Measurements from ENCODE around the gene IPPK.

Gene IPPK

DNA sequence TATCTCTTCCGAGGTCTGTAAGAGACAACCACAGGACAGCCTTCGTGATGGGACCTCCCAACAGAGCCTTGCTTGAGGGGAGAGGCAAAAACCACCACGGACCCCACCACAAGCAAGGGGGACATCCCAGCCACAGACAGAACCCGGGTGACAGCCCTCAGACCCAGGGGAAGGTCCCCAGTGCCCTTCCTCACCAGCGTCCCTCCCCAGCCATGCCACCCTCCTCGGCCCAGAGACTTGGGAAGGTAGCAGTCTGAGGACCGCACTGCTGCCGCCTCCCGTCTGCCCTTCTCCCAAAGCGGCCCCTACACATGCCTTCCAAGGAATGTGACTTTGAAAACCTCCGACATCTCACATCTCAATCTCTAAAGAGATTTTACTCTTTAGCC lies 13.4 kb downstream of the IPPK start:
- no peak for DNase-seq

DNA sequence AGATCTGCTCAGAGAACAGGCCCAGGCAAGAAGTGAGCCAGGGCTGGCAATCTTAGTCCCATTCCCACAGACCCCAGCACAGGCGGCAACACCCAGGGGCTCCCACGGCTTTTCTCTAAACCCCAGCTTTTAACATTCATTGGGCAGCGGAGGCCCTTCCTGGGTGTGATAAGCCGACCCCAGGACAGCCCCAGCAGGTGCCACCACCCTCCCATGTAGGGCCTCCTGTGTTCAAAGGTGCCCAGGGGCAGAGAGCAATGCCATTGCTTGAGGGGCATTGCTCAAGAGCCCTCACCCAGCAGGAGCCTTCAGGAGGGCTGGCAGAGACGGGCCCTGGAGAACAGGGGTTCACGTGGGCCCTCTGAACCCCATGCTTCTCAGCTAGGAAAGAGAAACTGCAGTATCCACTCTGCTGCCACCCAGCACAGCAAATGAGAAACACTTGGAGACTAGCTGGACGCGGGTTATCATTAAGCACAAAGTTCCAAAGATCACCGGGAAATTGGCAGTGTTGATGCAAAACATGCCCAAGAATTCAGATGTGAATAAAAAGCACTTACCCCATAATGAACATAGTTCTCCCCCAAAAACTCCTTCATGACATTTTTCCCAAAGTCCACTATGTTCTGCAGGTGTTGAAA lies 13.9 kb downstream of the IPPK start:
- no peak for DNase-seq

DNA sequence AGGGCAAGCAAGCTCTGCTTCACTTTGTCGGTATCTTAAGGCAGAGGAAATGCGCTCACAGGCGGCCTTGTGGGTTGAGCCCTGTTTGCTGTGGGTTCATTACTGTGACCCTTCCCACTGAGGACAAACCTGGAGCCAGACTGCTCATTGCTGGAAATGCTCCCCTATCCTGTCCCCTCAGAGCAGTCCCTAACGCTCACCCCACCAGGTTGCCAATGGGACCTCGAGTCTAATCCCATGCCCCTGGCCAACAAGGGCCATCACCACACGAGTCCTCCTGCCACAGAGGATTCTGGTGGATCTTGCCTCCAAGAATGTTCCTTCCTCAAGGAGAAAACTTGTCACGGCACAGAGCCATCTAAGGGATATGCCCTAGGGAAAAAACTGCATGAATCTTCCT lies 14.6 kb downstream of the IPPK start:
- DNase-seq: no peak

DNA sequence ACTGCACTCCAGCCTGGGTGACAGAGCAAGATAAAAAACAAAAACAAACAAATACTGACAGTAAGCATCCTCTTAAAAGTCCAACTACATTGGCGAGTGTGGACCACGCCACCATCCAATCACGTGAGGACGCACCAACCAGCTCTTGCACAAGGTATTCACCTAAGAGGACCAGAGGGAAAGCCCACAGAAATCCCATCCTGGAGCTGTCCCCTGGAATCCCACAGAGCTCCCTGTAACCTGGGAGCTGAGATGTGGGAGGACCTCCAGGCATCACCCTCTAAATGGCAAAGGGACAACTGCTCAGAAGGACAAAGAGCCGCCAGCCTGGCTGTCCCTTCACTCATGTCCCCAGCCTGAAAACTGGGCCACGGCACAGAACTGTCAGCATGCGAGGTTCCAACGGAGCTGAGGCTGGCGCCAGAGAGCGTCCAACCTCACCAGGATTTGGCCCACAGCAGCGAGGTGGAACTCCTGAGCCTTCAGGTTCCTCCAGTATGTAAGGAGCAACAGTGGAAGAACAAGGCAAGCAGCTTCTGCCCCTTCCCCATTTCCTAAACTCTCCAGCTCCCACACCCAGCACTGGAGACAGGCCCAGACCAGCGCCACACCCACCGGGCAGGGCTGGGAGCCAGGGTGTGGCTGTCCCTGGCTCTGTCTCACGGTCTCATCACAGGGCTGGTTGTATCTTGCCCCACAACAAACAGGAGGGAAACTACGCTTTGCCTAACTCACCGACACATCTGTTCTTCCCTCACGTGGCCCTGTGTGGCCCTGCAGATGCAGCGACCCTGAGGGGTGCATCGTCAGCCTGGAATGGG lies 15.2 kb downstream of the IPPK start:
- DNase-seq: no peak

DNA sequence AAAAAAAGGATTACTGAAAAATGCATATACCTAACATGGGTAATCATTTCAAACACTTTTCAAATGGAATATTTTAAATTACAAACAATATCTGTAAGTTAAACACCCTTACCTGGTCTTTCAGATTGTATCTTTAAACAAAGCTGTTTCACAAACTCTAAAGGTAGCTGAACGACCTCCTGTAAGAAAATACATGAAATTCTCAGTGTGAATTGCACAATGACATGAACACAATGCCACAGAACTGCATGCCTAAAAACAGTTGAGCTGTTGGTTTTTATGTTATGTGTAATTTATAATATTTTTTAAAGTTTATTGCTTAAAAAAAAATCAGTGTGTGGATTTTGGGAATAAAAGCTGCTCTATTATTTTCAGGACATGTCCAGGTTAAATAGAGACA lies 17.5 kb downstream of the IPPK start:
- DNase-seq: no peak

DNA sequence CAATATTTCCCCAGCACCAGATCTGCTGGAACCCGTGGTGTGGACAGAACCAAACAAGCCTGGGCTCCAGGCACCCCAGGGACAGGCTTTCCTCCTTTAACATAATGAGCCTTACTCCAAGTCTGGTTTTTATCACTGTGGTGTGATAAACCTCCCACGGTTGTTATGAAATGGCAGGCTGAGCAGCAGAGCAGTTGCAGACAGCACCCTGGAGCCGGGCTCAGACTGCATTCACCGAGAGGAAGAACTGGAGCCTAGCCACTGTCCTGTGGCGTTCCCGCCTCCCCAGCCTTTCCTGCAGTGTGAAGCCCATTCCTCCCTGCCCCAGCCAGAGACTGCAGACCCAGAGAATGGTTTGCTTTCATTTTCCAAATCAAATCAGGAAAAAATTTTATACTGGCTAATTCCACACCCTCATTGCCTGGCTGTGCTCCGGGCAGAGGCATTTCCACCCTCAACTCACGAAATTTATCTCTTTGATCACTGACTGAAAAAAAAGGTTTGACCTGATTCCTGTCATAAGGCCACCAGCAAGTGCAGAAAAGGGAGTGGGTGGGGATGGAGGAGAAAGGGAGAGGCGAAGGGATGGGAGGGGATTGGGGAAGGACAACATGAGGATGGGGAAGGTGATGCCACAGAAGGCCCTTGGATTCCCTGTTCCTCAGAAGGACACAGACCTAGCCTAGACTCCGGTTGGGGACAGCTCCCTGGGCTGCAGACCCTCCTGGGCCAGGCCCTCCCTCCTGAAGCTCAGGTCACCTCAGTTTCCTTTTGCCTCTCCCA lies 18.9 kb downstream of the IPPK start:
- no peak for DNase-seq

DNA sequence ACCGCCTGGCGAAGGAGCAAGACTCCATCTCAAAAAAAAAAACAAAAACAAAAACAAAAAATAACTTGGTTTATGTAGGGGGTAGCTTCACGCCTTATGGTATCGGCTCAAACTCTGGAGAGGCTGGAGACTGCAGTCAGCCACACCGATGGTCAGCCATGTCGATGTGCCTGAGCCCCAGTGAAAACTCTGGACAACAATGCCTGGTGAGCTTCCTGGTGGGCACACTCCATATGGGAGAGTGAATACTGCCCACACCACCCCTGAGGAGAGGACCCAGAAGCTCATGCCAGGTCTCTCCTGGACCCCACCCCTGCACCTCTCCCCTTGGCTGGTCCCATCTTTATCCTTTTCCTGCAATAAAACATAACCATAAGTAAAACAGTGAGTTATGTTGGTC lies 19.6 kb downstream of the IPPK start:
- DNase-seq: no peak

DNA sequence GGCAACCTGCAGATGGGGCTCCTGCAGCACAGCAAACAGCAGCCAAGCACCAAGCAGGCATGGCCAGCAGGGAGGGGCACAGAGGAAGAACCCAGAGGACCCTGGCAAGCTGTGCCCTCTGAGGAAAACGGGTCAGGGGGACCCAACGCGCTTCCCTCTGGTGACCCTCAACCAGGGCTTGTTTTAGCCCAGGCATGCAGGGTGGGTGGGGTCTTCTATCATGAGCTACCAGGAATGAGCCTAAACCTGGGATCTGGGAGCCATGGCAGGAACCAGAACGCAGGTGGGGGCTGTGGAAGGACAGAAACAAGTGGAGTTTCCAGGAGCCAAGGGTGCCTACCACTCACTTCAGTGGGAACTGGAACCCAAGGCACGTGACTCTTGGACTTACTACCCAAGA lies 20.9 kb downstream of the IPPK start:
- no peak for DNase-seq

DNA sequence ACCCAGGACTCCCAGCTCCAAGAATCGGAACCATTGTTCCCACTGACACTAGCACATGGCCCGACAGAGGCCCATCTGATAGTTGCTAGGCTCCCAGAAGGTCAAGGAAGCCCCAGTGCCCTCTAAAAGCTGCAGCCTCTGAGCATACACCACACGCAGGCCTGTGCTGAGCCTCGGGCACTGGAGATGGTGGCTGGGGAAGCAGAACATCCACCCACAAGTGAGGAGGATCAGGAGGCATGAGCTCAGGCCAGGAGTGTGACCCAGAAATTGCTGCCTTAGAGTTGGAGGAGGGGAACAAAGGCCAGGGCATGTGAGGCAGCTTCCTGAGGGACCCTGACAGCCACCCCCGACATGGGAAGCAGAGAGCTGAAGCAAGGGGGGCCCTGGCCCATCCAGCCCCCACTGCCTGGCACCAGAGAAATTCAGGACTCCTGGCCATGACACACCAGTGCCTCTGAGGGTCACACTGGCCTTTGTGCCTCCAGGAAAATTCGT lies 21.4 kb downstream of the IPPK start:
- no peak for DNase-seq

DNA sequence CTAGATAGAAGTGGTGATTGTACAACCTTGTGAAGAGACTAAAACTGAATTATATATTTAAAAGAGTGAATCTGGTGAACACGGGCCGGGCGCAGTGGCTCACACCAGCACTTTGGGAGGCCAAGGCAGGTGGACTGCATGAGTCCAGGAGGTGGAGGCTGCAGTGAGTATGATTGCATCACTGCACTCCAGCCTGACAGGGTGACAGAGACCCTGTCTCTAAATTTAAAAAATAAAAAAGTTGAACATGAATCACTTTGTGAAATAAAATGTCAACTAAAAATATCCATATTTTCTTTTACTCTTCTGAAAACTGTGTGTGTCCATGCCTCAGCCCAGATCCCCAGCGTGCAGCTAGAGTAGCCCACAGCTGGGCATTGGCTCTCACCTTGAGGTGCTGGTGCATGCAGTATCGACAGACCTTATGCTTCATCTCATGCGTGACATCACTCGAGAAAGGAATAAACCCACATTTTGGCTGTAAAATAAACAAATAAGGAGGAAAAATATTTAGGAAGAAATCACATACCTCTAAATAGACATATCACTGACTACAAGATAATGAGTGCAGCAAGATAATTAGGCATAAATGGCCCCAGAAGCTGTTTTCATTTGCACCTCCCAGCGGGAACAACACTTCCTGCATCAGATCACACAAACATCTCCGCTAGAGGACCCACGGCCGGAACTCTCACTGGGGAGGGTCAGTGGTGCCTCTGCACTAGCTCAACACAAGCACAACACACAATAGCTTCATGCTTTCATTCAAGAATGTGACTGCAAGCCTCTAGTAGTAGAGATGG lies 22.1 kb downstream of the IPPK start:
- no peak for DNase-seq

DNA sequence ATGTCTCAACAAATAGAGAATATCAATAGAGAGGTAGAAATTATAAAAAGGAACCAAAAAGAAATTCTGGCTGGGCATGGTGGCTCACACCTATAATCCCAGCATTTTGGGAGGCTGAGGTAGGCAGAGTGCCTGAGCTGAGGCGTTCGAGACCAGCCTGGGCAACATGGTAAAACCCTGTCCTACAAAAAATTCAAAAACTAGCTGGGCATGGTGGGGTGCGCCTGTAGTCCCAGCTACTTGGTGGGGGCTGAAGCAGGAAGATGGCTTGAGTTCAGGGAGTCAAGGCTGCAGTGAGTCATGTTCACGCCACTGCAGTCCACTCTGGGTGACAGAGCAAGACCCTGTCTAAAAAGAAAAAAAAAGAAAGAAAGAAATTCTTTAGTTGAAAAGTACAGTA lies 24.9 kb downstream of the IPPK start:
- no peak for DNase-seq

DNA sequence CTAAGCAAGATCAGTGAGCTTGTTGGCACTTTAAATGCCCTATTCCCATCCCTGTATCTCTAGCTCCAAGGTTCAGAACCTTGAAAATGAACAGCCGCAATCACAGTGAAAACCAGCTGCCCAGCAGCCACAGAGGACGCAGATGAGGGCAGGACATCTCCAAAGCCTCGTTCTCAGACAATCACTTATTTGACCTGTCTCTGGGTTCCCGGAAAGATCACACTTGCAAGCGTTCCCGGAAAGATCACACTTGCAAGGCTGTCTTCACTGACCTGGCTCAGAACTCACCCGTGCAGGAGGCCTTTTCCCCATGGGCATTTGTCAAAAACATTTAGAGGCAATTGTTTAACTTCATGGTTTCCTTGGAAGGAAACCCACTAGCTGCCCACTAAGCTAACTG lies 25.7 kb downstream of the IPPK start:
- no peak for DNase-seq

DNA sequence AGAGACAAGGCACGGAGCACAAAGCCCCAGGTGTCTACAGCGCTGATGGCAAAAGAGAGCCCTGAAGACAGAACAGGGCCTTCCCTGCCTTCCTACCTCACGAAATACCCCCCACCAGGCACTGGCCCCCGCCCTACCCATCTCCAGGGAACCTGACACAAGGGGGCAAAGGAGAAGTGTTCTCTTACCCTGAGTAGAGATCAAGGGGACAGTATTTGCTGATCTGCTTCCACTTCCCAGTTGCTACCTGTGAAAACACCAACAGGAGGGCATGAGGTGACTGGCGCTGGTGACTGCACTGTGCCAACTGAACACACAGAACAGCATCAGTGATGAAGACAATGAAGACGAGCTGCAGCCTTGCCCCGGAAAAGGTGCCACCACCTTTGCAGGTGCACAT lies 27.4 kb downstream of the IPPK start:
- peak in 1 of 2 experiments; percentile 10 for DNase-seq

DNA sequence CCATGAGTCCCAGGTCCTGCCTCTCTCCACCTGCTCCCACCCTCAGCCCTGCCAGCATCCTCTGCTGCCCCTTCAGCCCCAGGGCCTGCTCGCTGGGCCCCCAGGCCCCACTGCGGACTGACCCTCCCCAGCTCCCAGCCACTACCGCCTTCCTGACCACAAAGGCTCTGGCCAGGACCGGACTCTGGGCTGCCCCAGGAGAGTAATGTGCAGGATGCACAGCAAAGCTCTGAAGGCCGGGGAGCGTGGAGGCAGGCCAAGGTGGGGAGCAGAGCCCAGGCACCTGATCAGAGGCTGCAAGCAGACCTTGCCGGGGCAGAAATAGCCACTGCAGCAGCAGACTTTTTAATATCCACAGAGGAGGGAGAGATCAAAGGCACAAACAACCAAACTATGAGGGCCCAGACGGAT lies 27.9 kb downstream of the IPPK start:
- peak in 1 of 2 experiments; percentile 11 for DNase-seq

DNA sequence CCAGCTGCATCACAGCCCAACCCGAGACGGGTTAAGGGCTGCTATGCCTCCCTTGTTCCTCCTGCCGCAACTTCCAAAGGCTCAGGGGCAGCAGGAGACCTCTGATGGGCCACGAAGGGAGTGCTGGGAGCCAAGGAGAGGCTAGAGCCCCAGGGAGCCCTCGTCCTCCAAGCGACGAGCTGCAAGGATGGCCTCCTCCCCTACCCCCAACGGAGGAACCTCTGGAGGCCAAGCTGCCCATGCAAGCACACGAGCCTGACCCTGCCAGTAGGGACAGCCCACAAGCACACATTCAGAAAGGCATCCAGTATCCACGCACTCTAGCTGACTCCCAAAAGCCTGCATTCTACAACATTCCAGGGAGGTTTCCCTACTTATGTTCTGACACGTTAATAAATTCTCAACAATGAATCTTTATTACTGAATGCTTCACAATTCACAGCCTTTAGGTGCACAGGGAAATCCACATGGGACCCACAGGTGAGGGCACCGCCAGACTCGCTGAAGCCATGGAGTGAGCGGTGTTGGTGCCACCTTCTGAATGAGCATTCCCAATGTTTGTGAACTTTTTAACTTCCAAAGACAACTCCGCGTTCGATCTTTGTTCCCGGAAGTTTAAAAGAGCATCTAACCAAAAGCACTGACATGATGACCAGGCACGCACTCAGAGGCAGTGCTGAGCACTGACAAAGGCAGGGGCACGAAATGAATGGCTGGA lies 28.7 kb downstream of the IPPK start:
- peak in 1 of 2 experiments; percentile 4 for DNase-seq

DNA sequence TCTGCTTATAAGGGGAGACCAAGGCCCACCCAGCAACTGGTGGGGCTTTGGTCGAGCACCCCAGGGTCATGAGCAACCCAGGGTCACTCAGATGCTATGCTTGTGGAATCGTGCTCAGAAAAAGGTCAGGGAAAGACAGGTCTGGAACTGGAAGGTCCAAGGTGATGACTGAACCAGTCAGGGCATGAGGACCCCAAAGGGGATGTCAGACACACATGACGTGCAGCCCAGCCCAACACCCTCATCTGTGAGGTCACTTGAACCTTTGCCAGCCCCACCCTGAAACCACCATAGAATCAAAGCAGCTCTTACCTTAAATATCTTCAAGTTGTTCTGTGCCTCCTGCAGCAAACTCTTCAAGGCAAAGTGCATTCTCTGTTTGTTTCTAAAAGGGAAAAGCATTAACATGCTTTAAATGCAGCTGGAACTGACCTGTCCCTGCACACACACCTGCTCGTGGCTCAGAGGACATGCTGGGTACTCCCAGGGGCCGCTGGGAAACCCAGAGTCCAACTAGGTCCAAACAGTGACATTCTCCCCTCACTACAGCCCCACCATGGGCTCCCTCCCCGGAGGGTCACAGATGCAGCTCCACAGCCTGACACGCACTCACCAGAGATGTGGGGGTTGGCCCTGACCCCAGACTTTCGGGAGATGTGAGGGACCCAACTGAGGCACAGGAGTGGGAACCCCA lies 29.4 kb downstream of the IPPK start:
- peak in 1 of 2 experiments; percentile 0 for DNase-seq

DNA sequence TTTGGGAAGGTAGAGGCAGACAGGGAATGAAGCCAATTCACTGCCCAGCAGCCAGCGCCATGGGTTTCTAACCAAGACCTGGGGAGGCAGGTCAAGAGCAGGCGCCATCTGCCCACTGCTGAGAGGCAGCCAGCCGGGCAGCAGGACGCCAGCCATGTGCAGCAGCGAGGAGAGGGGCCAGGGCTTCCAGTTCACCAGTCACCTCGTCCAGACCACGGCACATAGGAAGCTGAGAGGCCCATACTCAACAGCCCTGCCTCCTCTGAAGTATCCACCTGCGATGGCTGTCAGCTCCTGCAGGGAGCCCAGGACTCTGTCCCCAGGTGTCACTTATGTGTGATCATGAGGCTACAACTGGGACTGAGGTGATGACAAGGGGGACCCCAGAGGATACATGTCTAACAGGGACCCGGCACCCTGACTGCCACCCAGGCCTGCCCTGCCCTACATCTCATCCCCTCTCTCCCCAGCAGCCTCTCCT lies 30.1 kb downstream of the IPPK start:
- DNase-seq: no peak

DNA sequence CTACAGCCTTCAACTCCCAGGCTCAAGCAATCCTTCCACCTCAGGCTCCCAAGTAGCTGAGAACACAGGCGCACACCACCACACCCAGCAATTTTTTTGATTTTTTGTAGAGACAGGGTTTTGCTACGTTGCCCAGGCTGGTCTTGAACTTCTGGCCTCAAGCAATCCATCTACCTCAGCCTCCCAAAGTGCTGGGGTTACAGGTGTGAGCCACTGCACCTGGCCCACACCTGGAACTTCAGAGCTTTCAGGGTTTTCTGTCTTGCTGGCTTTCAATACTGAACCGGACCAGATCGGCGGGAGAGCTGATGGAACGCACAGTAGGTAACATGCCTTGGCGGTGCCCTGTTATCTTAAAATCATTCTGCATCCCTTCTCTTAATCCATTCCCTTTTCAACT lies 30.8 kb downstream of the IPPK start:
- no peak for DNase-seq

DNA sequence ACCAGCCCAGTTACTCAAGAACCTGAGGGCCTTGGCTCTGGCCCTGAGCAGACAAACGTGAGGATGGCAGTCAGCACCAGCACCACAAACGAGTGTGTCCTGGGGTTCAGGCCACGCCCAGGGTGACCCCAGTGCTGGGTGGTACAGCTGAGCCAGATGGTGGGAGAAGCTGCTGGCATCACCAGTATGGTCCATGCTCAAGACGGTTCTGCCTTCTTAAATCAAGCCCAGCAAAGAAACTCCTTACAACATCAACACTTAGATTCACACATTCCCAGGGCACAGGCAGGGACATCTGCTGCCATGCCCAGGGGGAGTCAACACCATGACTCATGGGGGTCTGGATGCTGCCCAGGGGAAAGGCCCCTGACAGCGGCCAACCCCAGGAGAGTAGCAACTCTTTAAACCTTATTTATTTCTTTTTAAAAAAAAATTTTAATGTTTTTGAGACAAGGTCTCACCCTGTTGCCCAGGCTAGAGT lies 31.3 kb downstream of the IPPK start:
- no peak for DNase-seq

DNA sequence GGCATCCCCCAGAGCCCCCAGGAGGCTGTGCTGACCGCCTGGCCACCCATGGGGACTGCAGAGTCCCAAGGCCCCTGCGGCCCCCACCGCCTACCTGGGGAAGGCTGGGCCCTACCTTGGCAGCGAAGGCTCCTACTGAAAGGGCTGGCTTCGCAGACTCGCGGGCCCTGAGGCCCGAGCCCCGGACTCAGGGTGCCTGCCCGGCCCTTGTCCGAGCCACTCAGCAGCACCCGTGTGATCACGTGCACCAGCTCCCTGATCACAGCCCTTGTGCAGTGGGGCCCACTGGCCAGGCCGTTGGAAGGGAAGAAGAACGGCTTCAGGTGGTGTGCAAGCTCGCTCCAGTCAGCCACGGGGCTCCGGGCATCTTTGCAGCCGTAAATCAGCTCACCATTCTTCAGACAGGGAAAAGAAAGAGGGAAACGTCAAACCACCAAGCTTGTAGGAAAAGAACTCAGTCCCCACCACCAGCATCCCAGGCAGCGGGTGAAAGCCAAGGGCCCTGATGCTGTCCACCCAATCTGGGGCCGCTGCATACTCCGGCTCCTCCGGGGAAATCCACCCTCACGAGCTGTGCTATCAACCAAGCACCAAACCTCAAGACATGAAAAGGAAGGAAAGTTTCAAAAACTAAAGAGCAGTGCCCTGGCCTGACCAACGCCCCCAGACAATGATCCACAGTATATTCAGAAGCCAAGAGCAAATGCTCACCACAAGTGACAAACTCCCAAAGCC lies 31.9 kb downstream of the IPPK start:
- no peak for DNase-seq
